Stimulated activated CD8-positive, alpha-beta memory T cell treated with anti-CD3 and anti-CD28 coated beads, Interleukin-7, amount 100 ng/mL, for 24 hours (primary cell): ENCODE measurements around the gene CLEC17A.
"Not testable (repeated sequence)": the region's sequence is repeated elsewhere in the genome, so short reads cannot be mapped to it uniquely, and the experiment has no call there.

Experiments used
- DNase-seq: peaks from one replicate; pipeline ENCODE4 v3.0.0-alpha.2; 2020; ENCODE audit warnings: low read depth

The CLEC17A gene, protein sequence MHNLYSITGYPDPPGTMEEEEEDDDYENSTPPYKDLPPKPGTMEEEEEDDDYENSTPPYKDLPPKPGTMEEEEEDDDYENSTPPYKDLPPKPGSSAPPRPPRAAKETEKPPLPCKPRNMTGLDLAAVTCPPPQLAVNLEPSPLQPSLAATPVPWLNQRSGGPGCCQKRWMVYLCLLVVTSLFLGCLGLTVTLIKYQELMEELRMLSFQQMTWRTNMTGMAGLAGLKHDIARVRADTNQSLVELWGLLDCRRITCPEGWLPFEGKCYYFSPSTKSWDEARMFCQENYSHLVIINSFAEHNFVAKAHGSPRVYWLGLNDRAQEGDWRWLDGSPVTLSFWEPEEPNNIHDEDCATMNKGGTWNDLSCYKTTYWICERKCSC

DNA sequence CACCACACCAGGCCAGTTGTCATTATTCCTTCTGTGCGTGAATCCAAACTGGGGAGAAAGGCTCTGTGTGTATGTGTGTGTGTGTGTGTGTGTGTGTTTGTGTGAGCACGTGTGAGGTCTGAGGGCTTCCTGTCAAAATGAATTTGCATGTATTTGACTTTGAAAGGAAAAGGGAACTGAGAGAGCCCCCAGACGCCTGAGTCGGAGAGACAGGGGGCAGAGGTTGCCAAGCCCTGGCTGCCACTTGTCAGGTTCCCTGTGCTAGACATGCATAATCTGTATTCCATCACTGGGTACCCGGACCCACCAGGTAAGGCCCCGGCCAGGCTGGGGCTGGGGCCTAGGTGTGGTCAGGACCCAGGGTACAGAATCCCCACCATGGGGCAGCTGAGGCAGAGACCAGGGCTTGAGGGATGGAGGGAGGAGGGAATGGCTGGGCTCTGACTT is at the start of gene CLEC17A:
Gene CLEC17A (plus strand): TSS at position 191 of the 447 bp plus-strand sequence. CDS start 77 bp downstream, at position 268.
- no peak for DNase-seq

DNA sequence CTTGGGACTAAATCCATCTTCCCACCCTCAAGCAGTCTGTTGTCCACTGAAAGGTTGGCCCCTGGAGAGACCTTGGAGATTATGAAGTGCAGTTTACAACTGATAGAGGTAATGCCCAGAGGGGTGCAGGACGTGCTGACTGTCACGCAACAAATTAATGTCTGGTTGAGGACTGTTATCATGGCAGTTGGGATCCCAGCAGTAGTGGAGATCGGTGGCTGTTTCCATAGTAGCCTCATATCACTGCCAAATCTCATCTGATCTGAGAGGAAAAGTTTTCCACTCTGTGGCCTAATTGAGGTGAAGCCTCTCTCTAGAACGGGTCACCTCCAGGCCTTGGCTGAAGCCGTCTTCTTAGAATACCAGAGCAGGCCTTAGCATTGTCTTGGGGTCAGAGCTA is 49.4 kb upstream of the CLEC17A start:
- no peak for DNase-seq

DNA sequence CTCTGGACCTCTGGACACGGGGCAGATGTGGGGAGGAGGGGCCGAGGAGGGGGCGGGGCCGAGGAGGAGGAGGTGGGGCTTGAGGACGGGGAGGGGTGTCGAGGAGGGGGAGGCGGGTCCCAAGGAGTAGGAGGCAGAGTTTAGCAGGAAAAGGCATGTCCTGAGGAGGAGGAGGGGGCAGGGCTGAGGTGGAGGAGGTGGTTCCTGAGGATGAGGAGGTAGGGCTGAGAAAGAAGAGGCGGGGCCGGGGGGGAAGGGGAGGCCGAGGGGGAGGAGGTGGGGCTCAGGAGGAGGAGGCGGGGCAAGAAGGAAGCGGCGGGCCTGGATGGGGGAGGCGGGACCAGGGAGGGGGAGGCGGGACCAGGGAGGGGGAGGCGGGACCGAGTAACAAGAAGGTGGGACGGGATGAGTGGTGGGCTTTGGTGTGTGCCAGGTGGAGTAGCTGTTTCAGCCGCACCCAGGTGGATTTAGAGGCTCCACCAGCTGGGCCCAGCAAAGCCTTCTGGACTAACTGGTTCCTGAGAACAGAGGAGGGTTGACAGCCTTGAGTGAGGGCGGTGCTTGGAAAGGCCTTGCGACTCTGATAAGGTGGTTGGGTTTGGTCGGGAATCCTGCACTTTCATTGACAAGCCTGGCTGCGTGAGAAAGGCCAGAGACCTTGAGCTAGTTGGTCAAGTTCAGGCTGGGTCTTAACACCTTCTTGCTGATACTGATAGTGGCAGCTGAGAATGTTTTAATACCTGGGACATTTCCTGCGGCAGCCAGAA is 45.8 kb upstream of the CLEC17A start:
- DNase-seq: no peak

DNA sequence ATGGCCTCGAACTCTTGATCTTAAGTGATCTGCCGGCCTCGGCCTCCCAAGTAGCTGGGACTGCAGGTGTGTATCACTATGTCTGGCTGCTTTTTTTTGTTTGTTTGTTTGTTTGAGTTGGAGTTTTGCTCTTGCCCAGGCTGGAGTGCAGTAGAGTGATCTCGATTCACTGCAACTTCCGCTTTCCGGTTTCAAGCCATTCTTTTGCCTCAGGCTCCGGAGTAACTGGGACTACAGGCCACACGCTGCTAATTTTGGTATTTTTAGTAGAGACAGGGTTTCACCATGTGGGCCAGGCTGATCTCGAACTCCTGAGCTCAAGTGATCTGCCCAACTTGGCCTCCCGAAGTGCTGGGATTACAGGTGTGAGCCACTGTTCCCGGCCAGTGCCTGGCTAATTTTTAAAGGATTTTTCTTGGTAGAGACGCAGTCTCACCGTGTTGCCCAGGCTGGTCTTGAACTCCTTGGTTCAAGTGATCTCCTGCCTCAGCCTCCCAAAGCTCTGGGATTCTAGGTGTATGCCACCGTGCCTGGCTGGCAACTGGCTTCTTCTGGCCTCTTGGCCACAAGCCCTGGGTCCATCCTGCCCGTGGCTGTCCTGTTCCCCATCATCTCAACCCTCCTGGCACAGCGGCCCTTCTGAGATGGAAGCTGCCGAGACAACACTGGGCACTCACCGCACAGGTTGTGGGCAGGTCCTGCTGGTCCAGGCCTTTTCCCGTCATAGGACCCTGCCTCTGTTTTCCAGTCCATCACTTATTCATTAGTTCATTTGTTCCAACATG is 42.0 kb upstream of the CLEC17A start:
- DNase-seq: no peak

DNA sequence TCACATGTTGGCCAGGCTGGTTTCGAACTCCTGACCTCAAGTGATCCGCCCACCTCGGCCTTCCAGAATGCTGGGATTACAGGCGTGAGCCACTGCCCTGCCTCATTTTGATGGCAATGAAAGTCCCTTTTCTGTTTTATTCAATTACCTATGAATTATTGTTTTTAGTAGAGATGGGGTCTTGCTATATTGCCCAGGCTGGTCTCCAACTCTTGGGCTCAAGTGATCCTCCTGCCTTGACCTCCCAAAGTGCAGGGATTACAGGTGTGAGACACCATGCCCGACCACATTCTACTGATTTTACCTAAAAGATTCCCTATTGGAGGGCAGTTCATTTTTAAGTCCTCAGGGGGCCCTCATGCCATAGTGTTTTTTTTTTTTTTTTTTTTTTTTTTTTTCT is 40.9 kb upstream of the CLEC17A start:
- not testable (repeated sequence) for DNase-seq

DNA sequence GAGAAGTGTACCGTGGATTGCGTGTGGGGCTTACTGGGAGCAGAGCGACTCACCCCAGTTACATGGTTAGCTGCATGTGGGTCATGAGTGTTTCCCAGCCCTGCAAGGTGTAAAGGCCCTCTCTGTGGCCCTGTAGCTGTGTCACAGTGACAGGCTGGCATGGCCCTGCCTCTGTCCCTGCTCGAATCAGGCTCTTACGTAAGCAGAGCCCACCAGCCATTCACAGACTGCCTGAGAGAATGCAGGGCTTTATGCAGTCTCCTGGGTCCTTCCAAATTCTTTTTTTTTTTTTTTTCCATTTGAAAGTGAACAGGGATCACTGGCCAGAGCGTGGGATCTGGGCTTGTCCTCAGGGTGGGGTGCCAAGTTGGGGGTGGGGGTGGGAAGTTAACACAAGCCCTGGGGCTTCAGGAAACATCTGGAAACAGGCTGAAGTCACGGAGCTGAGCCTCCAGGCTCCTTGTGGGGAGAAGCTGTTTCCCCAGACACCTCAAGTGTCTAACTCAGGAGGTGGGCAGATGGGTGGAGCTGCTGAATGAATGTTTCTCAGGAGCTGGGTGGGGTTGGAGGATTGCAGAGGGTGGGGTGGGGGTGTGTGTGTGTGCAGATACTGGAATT is 40.1 kb upstream of the CLEC17A start:
- no peak for DNase-seq

DNA sequence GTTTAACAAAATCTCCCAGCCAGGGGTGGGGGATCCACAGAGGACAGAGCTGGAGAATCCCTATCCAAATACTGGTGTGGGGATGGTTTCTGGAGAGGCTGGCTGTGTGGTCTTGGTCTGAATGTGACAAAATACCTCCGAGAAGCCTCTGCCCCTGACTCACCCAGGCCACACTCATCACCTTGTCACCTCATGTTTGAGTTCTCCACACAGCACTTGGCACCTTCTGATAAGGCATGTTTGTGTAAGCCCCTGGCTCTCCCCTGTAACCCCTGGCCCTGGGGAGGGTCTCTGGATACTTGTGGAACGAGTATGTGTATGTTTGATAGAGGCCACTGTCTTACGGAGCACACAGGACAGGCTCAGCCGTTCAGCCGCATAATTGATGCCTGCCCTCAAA is 38.8 kb upstream of the CLEC17A start:
- no peak for DNase-seq

DNA sequence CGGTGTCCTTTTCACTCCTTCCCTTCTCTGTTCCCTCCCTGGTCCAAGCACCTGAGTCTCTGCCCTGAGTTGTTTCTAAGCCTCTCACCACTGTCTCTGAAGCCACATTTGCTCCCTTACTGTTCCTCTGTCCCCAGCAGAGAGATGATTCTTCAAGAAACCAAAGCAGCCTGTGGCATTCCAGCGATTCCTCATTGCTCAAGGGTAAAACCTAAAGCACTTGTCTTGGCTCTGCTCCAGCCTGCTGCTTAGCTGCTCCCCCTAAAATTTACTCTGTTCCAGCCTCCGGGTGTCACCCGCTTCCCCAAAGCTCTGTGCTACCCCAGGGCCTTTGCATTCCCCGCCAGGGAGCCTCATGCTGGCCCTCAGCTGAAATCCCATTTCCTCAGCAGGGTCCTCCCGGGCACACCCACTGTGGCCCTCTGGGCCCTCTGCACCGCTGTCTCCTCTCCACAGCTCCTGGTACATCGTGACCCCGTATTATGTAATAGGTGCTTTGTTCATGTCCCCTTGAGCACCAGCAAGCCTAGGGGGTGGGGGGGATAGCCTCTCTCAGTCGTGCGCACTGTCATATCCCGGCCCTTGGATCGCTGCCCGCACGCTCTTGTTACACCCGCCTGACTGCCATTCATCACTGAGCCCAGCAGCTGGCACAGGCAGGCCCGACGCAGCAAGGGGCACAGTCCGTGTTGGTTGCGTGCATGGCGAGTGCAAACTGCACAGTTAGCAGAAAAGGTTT is 37.7 kb upstream of the CLEC17A start:
- DNase-seq: no peak

DNA sequence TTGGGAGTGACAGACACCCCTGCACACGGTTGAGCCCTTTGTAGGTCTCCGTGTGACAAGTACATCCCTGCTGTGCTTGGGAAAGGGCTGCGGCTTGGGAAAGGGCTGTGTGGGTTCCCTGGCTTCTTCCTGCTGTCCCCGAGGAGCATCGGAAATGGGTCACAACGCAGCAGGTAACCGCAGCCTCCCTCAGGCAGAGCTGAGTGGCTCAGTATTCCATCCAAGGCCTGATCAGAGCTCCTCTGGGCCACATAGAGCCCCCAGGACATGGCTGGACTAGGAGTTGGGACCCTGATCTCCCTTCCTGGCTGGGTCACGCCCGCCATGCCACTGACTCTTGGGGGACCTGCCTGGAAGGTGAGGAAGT is 37.2 kb upstream of the CLEC17A start:
- no peak for DNase-seq

DNA sequence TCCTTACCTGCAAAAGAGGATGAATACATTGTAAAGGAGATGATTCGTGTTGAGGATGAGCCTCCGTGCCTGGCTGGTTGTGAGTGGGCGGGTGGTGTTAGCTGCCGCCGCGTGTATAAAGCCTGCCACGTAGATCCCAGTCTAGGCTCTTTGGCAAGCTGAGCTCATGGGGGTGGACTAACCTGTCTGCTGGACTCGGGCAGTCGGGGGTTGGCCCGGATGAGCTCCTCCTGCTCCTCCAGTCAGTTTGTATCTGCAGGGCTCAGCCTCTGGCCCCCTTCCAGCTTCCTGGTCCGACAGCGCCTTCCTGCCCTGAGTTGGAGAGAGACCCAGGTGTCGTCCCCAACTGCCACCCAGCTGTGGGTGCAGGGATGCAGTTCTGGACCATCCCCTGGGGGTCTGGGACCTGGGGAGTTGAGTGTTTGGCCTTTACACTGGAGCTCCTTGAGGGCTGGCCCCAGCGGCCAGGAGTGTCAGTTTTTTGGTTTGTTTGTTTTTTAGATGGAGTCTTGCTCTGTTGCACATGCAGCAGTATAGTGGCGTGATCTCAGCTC is 32.6 kb upstream of the CLEC17A start:
- no peak for DNase-seq

DNA sequence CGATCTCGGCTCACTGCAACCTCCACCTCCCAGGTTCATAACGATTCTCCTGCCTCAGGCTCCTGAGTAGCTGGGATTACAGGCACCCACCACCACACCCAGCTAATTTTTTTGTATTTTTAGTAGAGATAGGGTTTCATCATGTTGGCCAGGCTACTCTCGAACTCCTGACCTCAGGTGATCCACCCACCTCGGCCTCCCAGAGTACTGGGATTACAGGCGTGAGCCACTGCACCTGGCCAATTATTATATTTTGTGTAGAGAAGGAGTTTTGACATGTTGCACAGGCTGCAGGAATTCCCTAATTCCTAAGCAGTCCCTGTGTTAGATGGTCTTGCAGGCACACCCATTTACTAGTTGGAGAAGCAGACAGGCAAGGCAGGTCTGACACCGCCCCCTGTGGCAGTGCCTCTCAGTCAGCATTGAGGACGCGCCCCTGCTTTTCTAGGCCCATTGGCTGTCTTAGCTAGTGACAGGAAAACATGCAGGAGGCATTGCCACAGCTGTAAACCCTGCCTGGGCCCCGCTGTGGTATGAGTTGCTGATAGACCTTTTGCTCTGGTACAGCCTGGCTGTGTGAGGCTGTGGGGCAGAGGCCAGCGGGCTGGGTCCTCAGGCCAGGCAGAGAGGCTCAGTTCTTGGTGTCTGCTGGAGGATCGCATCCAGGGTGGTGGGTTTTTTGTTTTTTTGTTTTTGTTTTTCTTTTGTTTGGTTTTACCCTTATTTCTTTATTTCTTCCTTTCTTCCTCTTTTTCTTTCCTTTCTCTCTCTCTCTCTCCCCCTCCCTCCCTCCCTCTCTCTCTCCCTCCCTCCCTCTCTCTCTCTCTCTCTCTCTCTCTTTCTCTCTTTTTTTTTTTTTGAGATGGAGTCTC is 31.5 kb upstream of the CLEC17A start:
- DNase-seq: peak; percentile 50

DNA sequence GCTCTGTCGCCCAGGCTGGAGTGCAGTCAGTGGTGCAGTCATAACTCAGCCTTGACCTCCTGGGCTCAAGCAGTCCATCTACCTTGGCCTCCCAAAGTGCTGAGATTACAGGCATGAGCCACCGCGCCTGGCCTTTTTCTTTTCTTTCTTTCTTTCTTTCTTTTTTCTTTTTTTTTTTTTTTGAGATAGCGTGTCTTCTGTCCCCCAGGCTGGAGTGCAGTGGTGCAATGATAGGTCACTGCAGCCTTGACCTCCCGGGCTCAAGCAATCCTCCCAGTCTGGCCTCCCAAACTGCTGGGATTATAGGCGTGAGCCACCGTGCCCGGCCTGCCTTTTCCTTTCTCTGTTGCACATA is 30.9 kb upstream of the CLEC17A start:
- not testable (repeated sequence) for DNase-seq

DNA sequence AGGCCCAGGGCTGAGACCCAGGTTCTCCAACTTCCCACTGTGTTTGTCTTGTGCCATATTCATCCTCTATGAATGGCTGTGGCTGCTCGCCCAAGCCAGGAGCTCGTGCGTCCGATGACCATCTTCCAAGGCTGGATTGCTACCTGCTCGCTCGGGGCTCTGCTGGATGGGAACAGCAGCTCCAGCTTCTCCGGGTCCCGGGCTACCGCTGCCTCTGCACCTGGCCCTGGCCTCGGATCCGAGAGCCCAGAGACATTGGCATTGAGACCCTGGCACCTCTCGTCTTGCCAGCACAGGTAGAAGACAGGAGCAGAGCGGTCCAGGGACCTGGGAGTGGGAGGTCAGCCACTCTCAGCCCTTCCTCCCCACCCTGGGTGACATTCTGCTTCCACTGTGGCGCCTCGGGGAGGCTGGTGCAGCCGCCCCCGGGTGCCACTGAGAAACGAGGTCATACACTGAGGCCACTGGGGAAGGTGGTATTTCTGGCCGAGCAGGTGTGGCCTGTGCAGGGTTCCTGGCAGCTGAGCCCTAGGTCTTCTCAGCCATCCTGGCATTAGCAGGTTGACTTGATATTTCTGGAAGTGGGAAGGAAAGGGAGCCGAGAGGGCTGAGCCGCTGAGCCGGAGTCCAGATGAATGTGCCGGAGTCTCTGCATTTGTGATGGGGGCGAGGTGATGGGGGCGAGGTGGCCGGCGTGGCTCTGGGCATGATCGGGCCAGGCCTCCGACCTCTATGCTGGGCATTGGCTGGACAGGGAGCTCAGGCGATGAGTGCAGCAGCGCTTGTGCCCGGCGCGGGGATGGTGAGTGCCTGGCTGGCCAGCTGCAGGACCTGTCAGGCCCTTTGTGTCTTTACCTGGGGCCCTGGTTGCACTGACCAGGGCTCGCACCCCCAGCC is 29.6 kb upstream of the CLEC17A start:
- no peak for DNase-seq

DNA sequence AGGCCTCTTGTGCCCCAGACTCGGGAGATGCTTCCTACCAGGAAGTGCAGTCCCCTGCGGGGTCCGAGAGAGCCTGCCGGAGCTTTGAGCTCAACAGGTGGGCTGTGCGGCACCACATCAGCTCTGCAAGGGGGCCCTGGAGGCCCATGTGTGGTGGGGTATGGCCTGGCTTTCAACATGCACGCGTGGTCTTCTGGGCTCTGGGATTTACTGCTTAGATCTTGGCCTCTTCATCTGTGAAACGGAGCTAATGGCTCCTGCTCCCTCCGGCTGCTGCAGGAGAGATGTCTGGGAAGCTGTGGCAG is 29.0 kb upstream of the CLEC17A start:
- no peak for DNase-seq

DNA sequence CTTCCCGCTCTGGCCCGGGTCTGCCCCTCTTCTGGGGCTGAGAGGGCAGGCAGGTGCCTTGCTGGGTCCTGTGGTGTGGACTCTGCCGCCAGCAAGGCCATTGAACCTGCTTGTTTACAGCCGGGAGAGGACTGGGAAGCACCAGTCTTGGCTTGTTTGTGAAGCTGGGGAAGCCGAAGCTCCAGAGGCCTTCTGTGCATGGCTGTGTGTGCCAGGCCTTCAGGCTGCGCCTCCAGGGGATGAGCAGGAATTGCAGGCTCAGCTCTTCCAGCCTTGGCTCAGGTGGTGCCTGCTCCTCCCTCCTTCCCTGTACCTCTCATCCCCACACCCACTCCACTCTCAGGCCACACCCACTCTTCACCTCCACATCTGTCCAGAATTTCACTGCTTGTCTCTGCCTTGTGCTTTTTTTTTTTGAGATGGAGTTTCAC is 28.5 kb upstream of the CLEC17A start:
- DNase-seq: no peak

DNA sequence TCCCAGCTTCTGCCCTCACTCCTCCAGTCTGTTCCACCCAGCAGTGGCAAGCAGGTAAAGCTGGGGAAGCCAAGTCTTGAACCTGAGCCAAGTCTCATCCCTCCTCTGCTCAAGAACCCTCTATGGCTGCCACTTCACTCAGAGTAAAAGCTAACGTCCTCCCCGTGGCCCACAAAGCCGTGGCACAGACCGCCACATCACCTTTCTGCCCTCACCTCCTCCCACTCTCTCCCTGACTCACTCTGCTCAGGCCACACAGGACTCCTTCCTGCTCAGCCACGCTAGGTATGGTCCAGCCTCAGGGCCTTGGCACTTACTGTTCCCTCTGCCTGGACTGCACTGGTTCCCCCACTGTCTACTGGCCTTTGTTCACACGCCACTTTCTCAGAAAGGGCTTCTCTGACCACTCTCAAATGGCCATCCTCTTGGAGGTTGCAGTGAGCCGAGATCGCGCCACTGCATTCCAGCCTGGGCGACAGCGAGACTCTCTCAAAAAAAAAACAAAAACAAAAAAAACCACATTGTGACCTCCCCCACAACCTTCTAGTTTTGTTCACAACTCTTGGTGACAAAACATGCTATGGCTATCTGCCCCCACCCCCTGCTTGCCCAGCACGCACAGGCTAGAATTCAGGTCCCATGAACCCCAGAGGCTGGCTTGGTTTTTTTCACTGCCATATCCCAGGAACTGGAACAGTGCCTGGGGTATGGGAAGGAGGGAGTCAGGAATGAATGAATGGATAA is 26.8 kb upstream of the CLEC17A start:
- DNase-seq: no peak

DNA sequence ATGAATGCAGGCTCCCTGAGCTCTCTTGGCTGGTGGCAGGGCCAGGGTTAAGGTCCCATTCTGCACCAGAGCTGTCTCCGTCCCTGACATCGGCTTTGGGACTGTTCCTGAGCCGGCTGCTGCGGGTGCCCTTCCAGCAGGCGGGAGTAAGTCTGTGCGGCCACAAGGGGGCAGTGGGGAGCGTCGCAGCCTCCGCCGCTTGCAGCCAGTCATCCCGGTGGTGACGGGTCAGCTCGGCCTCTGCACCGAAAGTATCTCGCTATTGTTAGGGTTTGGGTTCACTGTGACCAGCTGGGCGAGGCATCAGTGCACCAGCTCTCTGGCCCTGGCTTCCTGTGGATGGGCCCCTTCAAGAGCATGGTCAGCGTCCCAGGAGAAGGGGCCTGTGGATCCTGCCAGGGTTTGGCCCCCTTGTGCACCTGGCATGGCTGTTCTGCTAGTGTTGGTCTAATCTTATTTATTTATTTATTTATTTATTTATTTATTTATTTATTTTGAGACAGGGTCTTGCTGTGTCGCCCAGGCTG is 26.2 kb upstream of the CLEC17A start:
- peak; percentile 51 for DNase-seq

DNA sequence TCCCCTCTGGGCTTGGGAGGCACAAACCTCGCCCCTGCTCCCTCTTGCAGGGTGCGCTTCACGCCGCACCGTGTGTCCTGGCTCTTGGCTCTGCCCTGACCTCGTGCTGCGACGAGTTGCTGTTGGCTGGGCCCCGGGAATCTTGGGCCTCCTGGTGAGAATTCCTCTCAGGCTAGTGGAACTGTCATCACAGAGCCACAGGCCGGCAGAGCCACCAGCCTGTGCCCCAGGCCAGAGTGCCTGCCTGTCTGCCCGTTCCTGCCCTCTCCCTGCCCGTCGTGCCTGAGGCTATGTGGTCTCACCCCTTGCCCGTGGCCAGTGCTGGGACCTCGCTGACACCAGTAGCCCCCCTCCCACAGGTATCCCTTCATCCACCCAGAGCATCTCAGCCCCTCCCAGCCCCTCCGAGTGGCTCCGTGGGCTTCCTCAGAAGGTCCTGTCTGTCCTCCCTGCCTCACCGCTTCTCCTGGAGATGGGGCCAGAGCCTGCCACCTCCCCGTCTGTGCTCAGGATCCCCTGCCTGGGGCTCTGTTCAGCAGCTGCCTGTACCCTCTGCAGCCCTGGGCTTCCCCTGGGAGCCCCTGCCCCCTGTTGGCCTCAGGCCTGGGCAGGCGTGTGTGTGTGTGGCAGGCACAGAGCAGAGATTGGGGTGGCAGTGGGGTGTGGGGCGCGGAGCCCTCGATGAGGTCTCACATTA is 24.4 kb upstream of the CLEC17A start:
- DNase-seq: no peak
